ENCODE measurements around the gene CDK3. TPM values are rescaled to one million over a fixed set of nuclear protein-coding genes. Genes with fewer than 3 reads are reported as not detected.

CDK3 gene
- total RNA-seq, 1 experiment from 2014 or later, result 4.3 TPM

DNA sequence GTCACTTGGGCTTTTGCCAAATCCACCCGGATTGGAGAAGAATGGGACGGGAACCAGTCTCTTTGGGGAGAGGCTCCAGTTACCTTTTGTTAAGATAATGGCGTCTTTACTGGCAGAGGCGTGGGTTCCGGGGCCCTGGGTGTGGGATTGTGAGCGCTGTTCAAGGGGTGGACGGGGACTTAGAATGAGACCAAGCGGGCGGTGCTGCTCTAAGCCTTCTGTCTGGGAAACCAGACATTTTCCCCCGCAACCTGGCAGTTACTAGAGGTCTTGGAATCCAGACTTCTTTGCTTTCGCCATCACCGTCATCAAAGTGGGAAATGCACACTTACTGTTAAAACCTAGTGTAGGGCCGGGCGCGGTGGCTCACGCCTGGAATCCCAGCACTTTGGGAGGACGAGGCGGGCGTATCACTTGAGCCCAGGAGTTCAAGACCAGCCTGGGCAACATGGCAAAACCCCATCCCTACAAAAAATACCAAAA, 20.9 kb upstream of the CDK3 start:
- DNase-seq, result no peak
- Histone ChIP-seq H3K27me3 (ENCODE audit: control insufficient read depth, insufficient read depth, low read length) (no peaks in the 10 kb centered on the region), H3K4me3 (ENCODE audit: insufficient read depth, low read depth, low read length) (peak overlapping the region; percentile 82), H3K36me3 (replicated peaks; ENCODE audit: control insufficient read depth, insufficient read depth, low read length) (no peaks in the 10 kb centered on the region)

DNA sequence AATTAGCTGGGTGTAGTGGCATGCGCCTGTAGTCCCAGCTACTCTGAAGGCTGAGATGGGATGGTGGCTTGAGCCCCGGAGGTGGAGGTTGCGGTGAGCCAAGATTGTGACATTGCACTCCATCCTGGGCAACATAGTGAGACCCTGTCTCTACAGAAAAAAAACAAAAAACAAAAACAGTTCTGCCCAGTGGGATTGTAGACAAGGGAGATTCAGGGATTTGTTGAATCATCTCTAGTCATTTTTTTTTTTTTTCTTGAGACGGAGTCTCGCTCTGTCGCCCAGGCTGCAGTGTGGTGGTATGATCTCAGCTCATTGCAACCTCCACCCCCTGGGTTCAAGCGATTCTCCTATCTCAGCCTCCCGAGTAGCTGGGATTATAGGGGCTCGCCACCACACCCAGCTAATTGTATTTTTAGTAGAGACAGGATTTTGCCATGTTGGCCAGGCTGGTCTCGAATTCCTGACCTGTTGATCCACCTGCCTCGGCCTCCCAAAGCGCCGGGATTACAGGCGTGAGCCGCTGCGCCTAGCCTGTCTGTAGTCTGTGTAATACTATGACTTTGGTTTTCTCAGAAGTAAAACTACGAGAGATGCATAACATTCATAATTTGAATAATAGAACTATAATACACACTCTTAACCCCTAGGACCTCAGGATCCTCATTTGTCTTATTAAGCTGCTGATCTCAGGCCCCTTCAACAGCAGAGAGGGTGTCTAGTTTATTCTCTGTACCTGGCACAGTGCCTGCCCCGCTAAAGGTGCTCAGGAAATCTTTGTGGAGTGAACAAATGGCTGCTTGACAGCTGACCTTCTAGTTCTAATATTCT, 20.3 kb upstream of the CDK3 start:
- no peaks in the 10 kb centered on the region for H3K27me3 ChIP-seq (ENCODE audit: control insufficient read depth, insufficient read depth, low read length)
- no peaks in the 10 kb centered on the region for H3K36me3 ChIP-seq (replicated peaks; ENCODE audit: control insufficient read depth, insufficient read depth, low read length)
- H3K4me3 ChIP-seq (ENCODE audit: insufficient read depth, low read depth, low read length), result peak overlapping the region; percentile 82
- no peak for DNase-seq

DNA sequence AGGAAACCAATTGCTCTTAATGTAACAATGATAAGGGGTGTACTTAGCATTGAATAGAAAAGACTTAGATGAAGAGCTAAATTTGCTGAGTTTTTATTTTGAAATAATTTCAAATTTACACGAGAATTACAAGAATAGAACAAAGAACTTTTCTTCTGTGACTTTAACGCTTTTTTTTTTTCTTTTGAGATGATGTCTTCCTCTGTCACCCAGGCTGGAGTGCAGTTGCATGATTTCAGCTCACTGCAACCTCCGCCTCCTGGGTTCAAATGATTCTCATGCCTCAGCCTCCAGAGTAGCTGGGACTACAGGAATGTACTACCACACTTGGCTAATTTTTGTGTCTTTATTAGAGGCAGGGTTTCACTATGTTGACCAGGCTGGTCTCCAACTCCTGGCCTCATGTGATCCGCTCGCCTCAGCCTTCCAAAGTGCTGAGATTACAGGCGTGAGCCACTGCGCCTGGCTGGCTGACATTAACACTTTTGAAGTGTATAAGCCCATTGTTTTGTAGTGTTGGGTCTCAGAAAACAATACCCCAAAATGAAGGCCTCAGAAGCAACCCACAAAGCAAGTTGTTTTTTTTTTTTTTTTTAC, 19.5 kb upstream of the CDK3 start:
- DNase-seq, result no peak
- Histone ChIP-seq H3K27me3 (ENCODE audit: control insufficient read depth, insufficient read depth, low read length) (no peaks in the 10 kb centered on the region), H3K36me3 (replicated peaks; ENCODE audit: control insufficient read depth, insufficient read depth, low read length) (no peaks in the 10 kb centered on the region), H3K4me3 (ENCODE audit: insufficient read depth, low read depth, low read length) (no peak overlapping the region)

DNA sequence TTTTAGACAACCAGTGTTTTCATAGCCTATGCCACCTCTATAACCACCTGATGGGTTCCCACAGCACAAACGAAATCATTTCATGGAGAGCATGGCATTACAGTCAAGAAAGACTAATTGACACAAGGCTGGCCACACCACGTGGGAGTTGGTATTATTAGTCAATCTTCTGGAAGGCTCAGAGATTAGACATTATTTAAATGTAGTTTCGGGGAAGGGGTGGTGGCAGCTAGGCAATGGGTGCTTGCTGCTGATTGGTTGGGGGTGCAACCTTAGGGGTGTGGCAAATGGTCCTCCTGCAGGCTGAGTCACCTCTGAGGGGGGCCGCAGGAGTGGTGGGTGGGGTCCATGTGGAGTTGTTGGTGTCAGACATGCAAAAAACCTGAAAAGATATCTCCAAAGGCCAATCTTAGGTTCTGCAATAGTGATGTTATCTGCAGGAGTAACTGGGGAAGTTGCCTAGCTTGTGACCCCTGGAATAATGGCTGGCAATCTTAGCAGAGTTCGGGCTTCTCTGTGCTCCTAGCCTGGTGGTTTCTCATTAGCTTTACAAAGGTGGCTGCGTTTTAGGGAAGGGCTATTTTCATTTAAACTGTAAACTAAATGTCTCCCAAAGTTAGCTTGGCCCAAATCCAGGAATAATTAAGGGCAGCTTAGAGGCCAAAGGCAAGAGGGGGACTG, 17.0 kb upstream of the CDK3 start:
- DNase-seq, result peak; percentile 67
- H3K36me3 ChIP-seq (replicated peaks; ENCODE audit: control insufficient read depth, insufficient read depth, low read length), result no peaks in the 10 kb centered on the region

DNA sequence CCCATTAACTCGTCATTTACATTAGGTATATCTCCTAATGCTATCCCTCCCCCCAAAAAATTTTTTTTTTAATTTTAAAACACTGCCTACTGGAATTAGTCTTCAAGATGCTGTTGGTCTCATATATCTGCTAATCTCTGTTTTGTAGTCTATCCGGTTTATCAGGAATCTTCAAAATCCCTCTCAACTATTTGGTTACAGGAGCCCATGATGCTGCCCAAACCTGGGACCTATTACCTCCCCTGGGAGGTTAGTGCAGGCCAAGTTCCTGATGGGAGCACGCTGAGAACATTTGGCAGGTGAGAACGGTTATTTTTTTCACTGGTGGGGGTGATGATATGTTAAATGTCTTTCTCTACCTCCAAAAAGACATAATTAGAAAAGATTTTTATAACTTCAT, 14.7 kb upstream of the CDK3 start:
- DNase-seq, result no peak
- H3K4me3 ChIP-seq (ENCODE audit: insufficient read depth, low read depth, low read length), result no peak overlapping the region
- no peaks in the 10 kb centered on the region for H3K36me3 ChIP-seq (replicated peaks; ENCODE audit: control insufficient read depth, insufficient read depth, low read length)
- no peaks in the 10 kb centered on the region for H3K27me3 ChIP-seq (ENCODE audit: control insufficient read depth, insufficient read depth, low read length)

More for the DNA sequence above, 17.0 kb upstream of the CDK3 start:
- Histone ChIP-seq H3K27me3 (ENCODE audit: control insufficient read depth, insufficient read depth, low read length) (no peaks in the 10 kb centered on the region), H3K4me3 (ENCODE audit: insufficient read depth, low read depth, low read length) (no peak overlapping the region)

DNA sequence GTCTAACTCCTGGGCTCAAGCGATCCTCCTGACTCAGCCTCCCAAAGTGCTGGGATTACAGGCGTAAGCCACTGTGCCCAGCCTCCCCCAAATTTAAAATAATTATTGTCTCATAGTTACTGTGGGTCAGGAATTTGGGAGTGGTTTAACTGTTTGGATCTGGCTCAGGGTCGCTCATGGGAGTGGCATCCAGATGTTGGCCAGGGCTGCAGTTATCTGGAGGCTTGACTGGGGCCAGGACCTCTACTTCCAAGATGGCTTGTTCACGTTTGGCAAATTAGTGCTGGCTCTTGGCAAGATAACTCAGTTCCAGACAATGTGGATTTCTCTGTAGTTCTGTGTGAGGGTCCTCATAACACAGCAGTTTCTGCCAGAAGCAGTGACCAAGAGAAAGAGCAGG, 13.6 kb upstream of the CDK3 start:
- Histone ChIP-seq H3K27me3 (ENCODE audit: control insufficient read depth, insufficient read depth, low read length) (no peaks in the 10 kb centered on the region), H3K36me3 (replicated peaks; ENCODE audit: control insufficient read depth, insufficient read depth, low read length) (peaks cover 3% of the 10 kb centered on the region), H3K4me3 (ENCODE audit: insufficient read depth, low read depth, low read length) (no peak overlapping the region)
- no peak for DNase-seq

DNA sequence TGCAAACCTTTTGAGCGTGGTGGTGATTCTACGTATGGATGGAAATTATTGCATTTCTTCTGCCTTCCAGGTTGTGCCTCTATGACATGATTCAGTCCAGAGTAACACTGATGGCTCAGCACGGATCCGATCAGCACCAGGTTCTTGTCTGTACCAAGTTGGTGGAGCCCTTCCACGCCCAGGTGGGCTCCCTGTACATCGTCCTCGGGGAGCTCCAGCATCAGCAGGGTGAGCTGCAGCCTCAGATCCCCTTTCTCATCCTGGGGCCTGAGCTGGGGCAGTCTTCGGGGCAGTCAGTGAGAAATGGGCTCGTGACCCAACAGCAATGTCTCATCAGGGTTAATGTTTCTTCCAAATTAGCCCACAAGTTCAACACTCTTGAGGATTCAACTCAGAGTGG, 9.3 kb upstream of the CDK3 start:
- peak; percentile 18 for DNase-seq
- Histone ChIP-seq H3K36me3 (replicated peaks; ENCODE audit: control insufficient read depth, insufficient read depth, low read length) (peaks cover 3% of the 10 kb centered on the region), H3K27me3 (ENCODE audit: control insufficient read depth, insufficient read depth, low read length) (no peaks in the 10 kb centered on the region), H3K4me3 (ENCODE audit: insufficient read depth, low read depth, low read length) (no peak overlapping the region)

DNA sequence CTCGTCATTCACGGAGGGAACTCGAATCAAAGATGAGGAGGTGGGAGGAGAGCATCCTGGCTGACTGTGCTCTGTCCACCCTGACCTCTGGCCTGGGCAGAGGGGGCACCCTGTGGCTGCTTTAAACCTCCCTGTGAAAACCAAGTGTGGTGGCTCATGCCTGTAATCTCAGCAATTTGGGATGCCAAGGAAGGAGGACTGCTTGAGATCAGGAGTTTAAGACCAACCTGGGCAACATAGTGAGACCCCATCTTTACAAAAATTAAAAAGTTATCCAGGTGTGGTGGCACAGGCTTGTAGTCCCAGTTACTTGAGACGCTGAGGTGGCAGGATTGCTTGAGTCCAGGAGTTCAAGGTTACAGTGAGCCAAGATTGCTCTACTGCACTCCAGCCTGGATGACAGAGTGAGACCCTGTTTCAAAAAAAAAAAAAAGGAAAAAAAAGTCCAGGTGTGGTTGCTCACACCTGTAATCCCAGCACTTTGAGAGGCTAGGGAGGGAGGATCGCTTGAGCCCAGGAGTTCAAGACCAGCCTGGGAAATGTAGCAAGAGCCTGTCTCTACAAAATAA, 5.8 kb upstream of the CDK3 start:
- Histone ChIP-seq H3K36me3 (replicated peaks; ENCODE audit: control insufficient read depth, insufficient read depth, low read length) (peaks cover 3% of the 10 kb centered on the region), H3K27me3 (ENCODE audit: control insufficient read depth, insufficient read depth, low read length) (no peaks in the 10 kb centered on the region), H3K4me3 (ENCODE audit: insufficient read depth, low read depth, low read length) (no peak overlapping the region)
- DNase-seq, result no peak

DNA sequence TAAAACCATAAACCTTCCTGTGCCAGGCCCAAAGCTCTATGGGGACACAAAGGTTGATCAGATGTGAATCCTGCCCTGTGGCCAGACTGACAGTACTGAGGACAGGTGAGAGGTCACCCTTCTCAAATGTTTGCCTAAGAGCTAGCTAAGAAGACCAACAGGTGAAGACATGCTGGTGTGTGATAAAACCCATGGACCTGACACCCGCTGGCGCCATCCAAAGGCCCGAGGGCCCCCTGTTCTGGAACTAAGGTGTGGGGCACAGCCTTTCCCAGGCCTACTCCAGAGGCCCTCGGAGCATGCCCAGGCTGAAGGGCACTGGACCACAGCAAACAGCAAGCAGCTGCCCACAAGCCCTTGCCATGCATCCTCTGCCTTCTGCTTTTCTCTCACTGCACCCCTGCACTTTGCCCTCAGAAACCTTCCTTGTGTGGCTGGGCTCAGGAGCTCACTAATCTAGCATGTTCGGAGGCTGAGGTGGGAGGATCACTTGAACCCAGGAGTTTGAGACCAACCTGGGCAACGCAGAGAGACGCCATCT, 5.2 kb upstream of the CDK3 start:
- peaks cover 3% of the 10 kb centered on the region for H3K36me3 ChIP-seq (replicated peaks; ENCODE audit: control insufficient read depth, insufficient read depth, low read length)
- peak; percentile 38 for DNase-seq
- no peaks in the 10 kb centered on the region for H3K27me3 ChIP-seq (ENCODE audit: control insufficient read depth, insufficient read depth, low read length)
- H3K4me3 ChIP-seq (ENCODE audit: insufficient read depth, low read depth, low read length), result no peak overlapping the region

DNA sequence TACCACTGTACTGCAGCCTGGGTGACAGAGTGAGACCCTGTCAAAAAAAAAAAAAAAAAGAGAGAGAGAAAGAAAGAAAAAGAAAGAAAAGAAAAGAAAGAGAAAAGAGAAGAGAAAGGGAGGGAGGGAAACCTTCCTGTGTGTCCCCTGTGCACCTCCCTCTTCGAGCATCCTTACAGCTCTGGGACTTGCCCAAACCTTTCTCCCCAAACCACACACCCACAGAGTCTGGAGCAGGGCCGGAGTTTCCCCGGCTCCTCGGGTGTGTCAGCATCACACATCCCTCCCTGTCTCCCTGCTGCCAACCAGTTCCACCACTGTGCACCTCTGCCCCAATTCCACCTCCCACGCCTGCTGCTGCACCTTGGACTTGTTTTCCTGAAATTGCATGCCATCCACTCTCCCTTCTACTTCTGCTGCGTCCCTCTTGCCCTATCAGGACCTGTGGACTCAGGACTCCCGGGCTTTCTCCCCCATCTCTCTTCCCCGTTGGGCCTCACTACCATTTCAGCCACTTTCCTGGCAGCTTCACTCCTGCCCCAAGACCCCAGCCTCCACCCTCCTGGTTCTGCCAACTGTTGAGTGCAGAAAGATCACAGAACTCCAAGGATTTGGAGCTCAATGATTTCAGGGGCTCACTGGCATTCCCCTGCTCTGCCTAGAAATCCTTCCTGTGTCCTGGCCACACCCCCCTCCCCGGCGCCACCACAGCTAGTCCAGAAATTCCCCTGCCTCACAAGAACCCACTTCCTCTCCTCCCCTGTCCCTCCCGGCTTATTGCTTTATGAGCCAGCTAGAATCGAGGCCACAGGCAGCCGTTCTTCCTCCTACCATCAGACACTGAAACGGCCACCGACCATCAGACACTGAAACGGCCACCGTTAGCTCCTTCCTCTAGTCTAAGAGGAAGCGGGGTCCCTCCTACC, 3.7 kb upstream of the CDK3 start:
- Histone ChIP-seq H3K36me3 (replicated peaks; ENCODE audit: control insufficient read depth, insufficient read depth, low read length) (no peaks in the 10 kb centered on the region; the same call in 1 of the 2 replicates), H3K4me3 (ENCODE audit: insufficient read depth, low read depth, low read length) (no peak overlapping the region), H3K27me3 (ENCODE audit: control insufficient read depth, insufficient read depth, low read length) (no peaks in the 10 kb centered on the region)
- peak; percentile 61 for DNase-seq

DNA sequence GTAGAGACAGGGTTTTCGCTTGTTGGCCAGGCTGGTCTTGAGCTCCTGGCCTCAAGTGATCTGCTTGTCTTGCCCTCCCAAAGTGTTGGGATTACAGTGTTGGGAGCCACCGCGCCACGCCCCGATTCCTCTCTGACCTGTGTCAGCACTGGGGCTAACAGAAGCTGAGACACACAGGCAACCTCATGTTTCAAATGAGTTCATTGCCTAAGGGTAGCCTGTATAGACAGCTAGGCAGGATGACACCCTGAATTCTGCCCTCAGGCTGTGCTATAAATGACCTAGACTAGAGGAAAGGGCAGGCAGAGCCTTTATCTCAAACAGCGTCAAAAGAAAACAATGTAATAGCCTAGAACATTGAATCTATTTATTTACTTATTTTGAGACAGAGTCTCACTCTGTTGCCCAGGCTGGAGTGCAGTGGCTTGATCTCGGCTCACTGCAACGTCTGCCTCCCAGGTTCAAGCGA, 2.3 kb upstream of the CDK3 start:
- no peaks in the 10 kb centered on the region for H3K27me3 ChIP-seq (ENCODE audit: control insufficient read depth, insufficient read depth, low read length)
- DNase-seq, result no peak
- no peak overlapping the region for H3K4me3 ChIP-seq (ENCODE audit: insufficient read depth, low read depth, low read length)
- no peaks in the 10 kb centered on the region; the same call in none of the 2 replicates for H3K36me3 ChIP-seq (replicated peaks; ENCODE audit: control insufficient read depth, insufficient read depth, low read length)

DNA sequence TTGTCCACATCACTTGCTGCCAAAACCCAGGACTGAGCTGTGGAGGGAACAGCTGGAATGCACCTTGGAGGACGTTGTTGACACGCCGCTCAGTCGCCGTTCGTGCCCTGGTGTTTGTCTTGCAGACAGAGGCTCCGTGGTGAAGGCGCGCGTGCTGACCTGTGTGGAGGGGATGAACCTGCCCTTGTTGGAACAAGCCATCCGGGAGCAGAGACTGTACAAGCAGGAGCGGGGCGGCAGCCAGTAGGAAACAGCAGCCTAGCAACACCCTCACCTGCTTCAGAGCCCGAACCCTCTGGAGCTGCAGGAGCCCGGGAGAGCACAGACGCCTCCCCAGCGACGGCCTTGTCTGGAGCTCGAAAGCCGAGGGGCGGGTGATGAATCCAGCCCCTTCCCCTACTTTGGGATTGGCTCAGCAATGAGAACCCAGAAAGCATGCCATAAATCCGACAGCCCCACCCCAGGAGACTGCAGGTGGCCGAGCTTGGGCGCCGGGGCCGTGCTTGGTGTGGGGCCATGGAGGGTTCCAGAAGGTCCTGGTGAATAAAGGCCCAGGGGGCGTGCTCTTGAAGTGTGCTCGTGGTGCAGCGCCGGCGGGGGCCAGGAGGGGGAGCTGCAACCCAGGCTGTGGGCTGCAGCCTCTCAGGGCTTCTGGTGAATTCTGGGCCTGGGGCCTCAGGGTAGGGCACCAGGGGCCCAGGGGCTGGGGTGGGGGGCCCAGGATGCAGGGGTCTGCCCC, 470 bp upstream of the CDK3 start:
- DNase-seq, result peak; percentile 98
- H3K27me3 ChIP-seq (ENCODE audit: control insufficient read depth, insufficient read depth, low read length), result no peaks in the 10 kb centered on the region
- no peak overlapping the region for H3K4me3 ChIP-seq (ENCODE audit: insufficient read depth, low read depth, low read length)
- H3K36me3 ChIP-seq (replicated peaks; ENCODE audit: control insufficient read depth, insufficient read depth, low read length), result no peaks in the 10 kb centered on the region; the same call in none of the 2 replicates

DNA sequence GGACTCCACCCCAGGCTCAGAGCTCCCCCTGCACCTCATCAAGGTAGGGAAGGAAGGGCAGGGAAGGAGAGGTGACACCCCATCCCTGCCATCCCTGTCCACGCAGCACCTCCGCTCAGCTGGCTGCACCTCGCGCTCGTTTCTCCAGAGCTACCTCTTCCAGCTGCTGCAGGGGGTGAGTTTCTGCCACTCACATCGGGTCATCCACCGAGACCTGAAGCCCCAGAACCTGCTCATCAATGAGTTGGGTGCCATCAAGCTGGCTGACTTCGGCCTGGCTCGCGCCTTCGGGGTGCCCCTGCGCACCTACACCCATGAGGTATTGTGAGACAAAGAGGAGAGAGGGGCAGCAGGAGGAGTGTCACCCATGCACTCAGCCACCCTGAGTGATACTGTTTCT, 1.4 kb downstream of the CDK3 start:
- H3K4me3 ChIP-seq (ENCODE audit: insufficient read depth, low read depth, low read length), result no peak overlapping the region
- H3K27me3 ChIP-seq (ENCODE audit: control insufficient read depth, insufficient read depth, low read length), result no peaks in the 10 kb centered on the region
- no peaks in the 10 kb centered on the region; the same call in none of the 2 replicates for H3K36me3 ChIP-seq (replicated peaks; ENCODE audit: control insufficient read depth, insufficient read depth, low read length)
- DNase-seq, result no peak

Measured in H7 (cell line).